ENCODE data around the gene UHRF1.
"Not testable (repeated sequence)": the region's sequence is repeated elsewhere in the genome, so short reads cannot be mapped to it uniquely, and the experiment has no call there.

UHRF1 gene

DNA sequence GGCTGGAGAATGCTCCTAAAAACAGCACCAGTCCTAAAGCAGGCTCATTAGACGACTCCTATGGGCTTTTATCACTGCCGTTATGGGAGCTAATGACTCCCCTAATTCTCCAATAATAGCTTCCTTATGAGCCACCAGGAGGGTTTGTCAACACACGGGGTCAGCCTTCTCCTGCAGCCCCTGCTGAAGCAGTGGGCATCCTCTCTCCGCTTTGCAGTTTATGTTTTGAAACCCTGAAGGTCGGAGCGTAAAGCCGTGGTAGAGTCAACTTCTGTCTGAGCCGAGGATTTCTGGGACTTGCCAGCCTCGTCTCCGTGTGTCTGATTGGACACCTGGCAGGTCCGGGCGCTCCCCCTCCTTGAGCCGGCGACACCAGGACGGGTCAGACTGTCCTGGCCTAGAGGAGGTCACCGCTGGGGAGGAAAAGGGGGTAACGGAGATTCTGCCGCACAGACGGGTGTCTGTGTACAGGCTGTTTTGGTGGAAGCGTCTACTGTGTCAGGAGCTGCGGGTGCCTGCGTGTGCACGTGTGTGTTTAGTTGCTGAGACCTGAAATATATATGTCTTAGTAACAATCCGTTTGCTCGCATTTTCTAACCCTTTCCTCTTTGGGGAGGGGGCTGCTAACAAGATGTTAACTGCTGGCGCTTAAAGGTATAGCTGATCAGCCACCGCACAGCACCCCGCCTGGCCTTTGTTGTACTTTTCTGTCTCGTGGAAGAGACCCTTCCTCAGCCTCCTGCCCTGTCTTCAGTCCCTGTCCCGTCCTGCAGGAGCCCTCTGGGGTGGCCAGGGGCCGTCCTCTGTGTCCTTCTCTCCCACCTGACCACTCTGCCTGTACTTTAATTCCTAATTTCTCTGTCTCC, 61.5 kb downstream of the UHRF1 start:
- no peak for DNase-seq (ENCODE audit: low read depth in 1 of 2, low spot score in 1 of 2)

- no peak for DNase-seq (ENCODE audit: low read depth in 1 of 2, low spot score in 1 of 2)
Observed at GRCh38 chr19:4971424-4971793, 62.1 kb downstream of the UHRF1 start.

DNA sequence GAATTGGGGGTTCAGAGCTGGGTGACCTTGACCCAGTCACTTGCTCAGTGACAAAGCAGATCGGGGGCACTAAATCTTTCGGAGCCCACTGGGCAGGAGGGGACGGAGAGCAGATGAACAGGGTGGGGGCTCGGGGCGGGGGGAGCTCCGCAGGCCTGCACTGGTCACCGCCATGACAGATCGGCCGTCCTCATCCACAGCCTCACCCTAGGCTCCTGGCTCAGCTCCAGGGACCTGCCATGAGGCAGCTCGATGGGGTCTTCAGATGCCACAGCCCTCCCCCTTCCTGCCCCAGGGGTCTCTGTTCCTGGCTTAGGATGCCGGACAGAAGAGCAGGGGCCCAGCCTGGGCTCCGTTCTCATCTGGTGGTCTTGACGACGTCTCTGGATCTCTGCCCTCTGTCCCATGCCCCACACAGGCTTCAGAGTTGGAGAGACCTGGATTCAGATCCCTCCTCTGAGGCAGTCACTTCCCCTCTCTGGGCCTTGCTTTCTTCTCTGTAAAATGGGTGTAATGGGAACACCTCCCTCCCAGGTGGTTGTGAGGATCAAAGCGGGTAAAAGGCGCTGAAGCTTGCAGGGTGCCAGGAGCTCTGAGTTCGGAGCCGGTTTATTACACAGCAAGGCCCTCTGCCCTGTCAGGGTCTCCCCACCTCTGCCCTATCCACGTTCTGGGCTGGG, 62.7 kb downstream of the UHRF1 start:
- DNase-seq (ENCODE audit: low read depth in 1 of 2, low spot score in 1 of 2): no peak

DNA sequence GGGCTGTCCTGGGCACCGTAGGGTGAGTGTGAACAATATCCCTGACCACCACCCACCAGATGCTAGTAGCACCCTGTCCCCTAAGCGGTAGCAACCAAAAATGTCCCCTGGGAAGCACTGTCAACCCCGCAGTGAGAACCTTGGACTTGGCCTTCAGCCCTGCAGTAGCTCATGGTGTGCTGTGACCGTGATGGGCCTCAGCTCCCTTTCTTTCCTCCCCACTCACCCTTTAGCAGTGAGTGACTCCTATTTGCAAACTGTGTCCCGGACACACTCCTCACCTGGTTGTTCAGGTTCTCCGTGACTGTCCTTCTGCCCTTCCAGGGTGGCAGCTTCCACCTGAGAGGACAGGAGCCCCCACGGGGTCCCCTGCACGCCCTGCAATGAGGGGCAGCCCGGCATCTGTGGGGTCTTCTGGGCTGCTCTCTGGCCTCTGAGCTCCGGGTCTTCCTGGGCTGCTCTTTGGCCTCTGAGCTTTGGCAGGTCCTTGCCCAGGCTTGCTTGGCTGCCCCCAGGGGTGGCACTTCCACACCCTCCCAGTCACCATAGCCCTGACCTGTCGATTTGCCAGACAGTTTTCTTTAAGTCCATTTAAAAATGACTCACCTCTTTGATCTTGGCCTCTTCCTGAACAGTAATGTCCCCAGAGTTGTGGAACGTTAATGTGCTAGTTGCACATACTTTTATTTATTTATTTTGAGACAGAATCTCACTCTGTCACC, 63.4 kb downstream of the UHRF1 start:
- no peak for DNase-seq (ENCODE audit: low read depth in 1 of 2, low spot score in 1 of 2)

DNA sequence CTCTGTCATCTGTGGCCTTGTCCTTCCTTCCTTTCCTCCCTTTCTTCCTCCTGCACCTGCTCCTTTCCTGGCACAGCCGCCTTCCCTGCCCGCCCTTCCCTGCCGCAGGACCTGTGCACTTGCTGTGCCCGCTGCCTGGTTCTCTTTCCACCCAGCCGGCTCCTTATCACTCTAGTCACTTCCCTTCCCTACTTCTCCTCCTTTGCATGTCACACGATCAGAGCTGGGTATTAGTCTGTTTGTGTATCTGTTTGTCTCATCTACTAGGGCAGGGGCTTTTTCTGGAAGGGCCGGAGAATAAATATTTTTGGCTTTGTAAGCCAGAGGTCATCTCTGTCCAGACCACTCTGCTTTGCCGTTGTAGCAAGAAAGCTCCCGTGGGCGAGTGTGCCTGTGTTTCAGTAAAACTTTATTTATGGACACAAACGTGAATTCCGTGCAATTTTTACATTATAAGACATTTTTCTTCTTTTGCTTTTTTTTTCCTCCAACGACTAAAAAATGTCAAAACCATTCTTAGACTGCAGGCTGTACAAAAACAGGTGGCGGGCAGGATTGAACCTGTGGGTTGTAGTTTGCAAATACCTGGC, 65.7 kb downstream of the UHRF1 start:
- no peak for DNase-seq (ENCODE audit: low read depth in 1 of 2, low spot score in 1 of 2)

GRCh38 chr19:4975601-4976000, 66.3 kb downstream of the UHRF1 start:
- DNase-seq (ENCODE audit: low read depth in 1 of 2, low spot score in 1 of 2): not testable (repeated sequence)

GRCh38 chr19:4976401-4977298, 67.3 kb downstream of the UHRF1 start:
- DNase-seq (ENCODE audit: low read depth in 1 of 2, low spot score in 1 of 2): no peak

DNA sequence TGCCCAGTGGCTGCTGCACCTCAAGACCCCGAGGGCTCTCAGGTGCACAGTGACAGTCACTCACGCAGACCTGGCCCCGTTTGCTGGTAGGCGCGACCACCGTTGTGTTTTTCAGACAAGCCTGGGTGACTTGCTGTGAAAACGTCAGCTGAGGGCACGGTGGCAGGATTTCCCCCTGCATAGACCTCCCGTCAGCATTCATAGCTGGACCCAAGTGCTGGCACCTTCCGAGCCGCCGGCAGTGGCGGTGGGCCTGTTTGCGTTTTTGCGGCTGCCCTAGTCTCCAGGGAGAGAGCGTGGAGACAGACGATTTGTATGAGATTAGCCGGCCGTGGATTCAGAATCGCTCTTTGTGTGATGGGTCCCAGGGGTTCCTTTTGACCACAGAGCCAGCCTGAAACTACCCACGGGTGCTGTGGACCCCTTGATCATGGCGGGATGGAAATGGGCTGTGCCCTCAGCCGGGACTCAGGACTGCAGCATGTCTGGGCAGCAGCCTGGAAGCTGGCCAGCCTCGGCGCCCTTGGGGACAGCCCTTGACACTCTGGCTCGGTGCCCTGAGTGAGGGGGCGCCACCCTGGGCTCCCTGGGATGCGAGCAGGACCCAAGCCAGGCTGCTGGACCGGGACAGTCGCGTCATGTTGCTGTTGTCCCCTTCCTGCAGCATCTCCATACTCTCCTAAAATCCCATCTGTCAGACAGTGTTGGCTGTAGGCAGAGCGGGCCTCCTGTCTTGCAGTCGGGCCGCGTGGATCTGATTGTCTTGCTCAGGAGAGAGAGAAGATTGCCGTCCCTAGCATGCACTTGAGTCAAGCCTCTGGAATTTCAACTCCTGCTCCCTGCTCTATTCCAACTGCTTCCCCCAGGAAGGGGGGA, 68.2 kb downstream of the UHRF1 start:
- no peak for DNase-seq (ENCODE audit: low read depth in 1 of 2, low spot score in 1 of 2)

DNA sequence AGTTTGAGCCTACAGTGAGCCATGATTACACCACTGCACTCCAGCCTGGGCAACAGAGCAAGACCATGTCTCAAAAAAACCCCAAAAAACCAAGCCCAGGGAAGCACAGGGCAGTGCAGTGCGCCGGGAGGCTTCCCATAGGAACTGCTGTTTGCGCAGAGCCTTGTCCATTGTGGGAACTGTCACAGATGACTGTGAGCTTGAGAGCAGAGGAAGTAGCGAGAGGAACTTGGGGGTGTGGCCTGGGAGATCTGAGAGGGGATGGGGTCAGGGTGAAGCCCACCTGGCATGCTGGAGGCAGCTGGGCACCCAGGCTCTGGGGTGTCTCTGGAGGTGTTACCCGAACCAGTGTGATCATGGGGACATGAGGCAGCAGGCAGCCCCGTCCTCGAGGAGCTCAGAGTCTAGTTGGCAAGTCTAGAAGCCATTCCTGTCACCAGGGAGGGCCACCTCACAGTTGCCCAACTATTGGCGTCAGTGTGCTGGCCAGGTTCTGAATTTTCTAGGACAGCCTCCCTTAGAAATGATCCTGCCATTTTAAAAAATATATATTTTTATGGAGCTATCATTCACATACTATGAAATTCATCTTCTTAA, 70.0 kb downstream of the UHRF1 start:
- no peak for DNase-seq (ENCODE audit: low read depth in 1 of 2, low spot score in 1 of 2)

- no peak for DNase-seq (ENCODE audit: low read depth in 1 of 2, low spot score in 1 of 2)
Observed at GRCh38 chr19:4980067-4980466, 70.8 kb downstream of the UHRF1 start.

DNA sequence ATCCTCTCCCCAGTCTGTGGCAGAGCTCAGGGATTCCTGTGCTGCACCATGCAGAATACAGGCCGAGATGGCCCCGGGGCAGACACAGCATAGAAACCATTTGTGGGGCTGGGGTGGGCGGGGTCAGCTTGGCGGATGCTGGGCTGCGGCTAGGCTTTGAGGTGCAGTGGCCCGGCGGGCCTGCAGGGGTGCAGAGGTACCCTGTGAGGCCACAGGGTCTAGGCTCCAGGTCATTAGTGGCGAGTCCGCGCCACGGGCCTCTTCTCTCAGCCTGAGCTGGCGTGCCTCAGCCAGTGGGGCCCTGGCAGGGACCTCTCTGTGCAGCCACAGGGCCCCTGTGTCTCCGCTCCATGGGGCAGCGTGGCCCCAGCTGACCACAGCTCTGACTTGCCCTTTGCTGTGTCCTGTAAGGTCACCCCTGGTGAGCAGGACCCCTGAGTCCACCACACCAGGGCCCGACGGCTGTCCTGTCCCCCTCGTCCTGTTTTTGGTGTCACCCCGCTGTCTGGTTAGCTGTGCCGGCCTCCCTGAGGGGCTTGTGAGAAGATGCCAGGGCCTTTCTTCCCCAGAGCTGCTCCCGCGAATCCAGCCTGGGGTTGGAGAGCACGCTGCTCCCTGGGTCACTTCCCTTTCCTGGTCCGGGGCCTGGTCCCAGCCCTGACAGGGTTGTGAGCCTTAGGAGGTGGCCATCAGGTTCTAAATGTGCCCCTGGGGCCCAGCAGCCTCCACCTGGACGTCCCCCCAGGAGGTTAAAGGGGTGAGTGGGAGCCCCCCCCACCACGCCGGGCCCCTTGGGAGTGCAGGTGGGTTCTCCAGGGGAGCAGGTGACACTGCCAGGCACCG, 71.8 kb downstream of the UHRF1 start:
- no peak for DNase-seq (ENCODE audit: low read depth in 1 of 2, low spot score in 1 of 2)

DNA sequence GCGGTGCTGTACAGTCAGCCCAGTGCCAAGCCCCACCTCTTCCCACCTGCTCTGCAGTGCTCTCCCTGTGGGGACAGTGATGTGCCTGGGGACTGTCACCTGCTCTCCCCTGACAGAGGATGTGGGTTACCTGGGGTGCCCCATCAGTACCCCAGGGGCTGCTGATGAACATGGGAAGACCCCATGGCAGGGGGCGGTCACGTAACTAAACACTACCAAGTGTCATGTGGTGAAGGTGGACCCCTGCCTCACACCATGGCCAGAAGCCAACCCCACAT, 72.3 kb downstream of the UHRF1 start:
- DNase-seq (ENCODE audit: low read depth in 1 of 2, low spot score in 1 of 2): no peak

- DNase-seq (ENCODE audit: low read depth in 1 of 2, low spot score in 1 of 2): no peak
Observed at GRCh38 chr19:4983346-4984105, 74.2 kb downstream of the UHRF1 start.

GRCh38 chr19:4984106-4984380, 74.7 kb downstream of the UHRF1 start:
- no peak for DNase-seq (ENCODE audit: low read depth in 1 of 2, low spot score in 1 of 2)

DNA sequence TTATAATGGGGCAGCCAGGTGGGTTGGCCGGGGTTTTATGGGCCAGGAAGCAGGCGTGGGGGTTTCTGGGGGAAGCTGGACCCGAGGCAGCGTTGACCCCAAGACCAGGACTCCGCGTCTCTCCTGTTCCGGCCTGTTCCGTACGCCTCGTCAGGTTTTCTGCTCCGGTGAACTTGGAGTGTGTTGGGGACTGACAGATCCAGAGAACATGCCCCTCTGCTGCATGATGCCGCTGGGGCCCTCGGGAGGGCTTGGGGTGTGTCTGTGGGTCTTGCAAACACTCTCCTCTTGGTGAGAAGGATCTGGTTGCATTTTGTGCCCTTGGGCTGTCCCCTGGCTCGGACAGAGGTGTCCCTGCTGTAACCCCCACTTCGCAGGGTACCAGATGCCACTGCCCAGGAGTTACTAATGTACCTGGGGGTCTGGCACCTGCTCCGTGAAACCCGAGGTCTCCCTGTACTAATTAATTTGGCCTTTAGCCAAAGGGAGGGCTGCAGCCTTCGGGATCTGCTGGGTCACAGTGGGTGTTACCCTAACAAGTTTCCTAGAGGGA, 75.2 kb downstream of the UHRF1 start:
- no peak for DNase-seq (ENCODE audit: low read depth in 1 of 2, low spot score in 1 of 2)

GRCh38 chr19:4985551-4985991, 76.3 kb downstream of the UHRF1 start:
- no peak for DNase-seq (ENCODE audit: low read depth in 1 of 2, low spot score in 1 of 2)

GRCh38 chr19:4986056-4986455, 76.8 kb downstream of the UHRF1 start:
- DNase-seq (ENCODE audit: low read depth in 1 of 2, low spot score in 1 of 2): no peak

- no peak for DNase-seq (ENCODE audit: low read depth in 1 of 2, low spot score in 1 of 2)
Observed at GRCh38 chr19:4986471-4986891, 77.2 kb downstream of the UHRF1 start.

Measured in activated T-helper 1 cell treated with anti-CD3 and anti-CD28 coated beads, Interleukin-2, amount 50 U/mL, for 16 hours (primary cell).